Activated T-cell treated with anti-CD3 and anti-CD28 coated beads, Interleukin-2, amount 50 U/mL, for 1 hour (primary cell): ENCODE measurements around the gene TRIO.
"Not testable (repeated sequence)": the region's sequence is repeated elsewhere in the genome, so short reads cannot be mapped to it uniquely, and the experiment has no call there.

Source experiments
- DNase-seq: peaks from one replicate; pipeline ENCODE4 v3.0.0-alpha.2; 2020

The TRIO gene

GRCh38 chr5:14142827-14143545, at the start of gene TRIO:
Gene TRIO (plus strand): TSS chr5:14143342. CDS start chr5:14143726, 384 bp downstream.
- DNase-seq = peak; percentile 82

GRCh38 chr5:14097380-14097779, 45.8 kb upstream of the TRIO start:
- DNase-seq = not testable (repeated sequence)

- no peak for DNase-seq
Observed at GRCh38 chr5:14097998-14098471, 45.1 kb upstream of the TRIO start.

GRCh38 chr5:14100281-14100680, 42.9 kb upstream of the TRIO start:
- DNase-seq = no peak

- no peak for DNase-seq
Observed at GRCh38 chr5:14101922-14102321, 41.2 kb upstream of the TRIO start.

GRCh38 chr5:14102666-14103065, 40.5 kb upstream of the TRIO start:
- DNase-seq = no peak

GRCh38 chr5:14105718-14106410, 37.3 kb upstream of the TRIO start:
- DNase-seq = no peak

- DNase-seq = no peak
Observed at GRCh38 chr5:14107536-14107935, 35.6 kb upstream of the TRIO start.

GRCh38 chr5:14108170-14108996, 34.8 kb upstream of the TRIO start:
- DNase-seq = no peak

- DNase-seq = no peak
Observed at GRCh38 chr5:14109041-14109747, 33.9 kb upstream of the TRIO start.

- DNase-seq = no peak
Observed at GRCh38 chr5:14109771-14110170, 33.4 kb upstream of the TRIO start.

GRCh38 chr5:14110196-14110595, 32.9 kb upstream of the TRIO start:
- DNase-seq = no peak

GRCh38 chr5:14110680-14111079, 32.5 kb upstream of the TRIO start:
- no peak for DNase-seq

GRCh38 chr5:14112998-14113652, 30.0 kb upstream of the TRIO start:
- DNase-seq = no peak

- DNase-seq = no peak
Observed at GRCh38 chr5:14114615-14115251, 28.4 kb upstream of the TRIO start.

GRCh38 chr5:14115323-14115895, 27.7 kb upstream of the TRIO start:
- DNase-seq = no peak

GRCh38 chr5:14118551-14119320, 24.4 kb upstream of the TRIO start:
- DNase-seq = no peak

GRCh38 chr5:14120176-14120575, 23.0 kb upstream of the TRIO start:
- no peak for DNase-seq

GRCh38 chr5:14121552-14121951, 21.6 kb upstream of the TRIO start:
- no peak for DNase-seq

GRCh38 chr5:14122089-14122488, 21.1 kb upstream of the TRIO start:
- no peak for DNase-seq

GRCh38 chr5:14123551-14123950, 19.6 kb upstream of the TRIO start:
- no peak for DNase-seq
